ENCODE results near the gene LEMD3. TPM values are rescaled to one million over a fixed set of nuclear protein-coding genes. Genes with fewer than 3 reads are reported as not detected.

Gene LEMD3
- total RNA-seq, 1 experiment from 2014 or later = 16.3 TPM

DNA sequence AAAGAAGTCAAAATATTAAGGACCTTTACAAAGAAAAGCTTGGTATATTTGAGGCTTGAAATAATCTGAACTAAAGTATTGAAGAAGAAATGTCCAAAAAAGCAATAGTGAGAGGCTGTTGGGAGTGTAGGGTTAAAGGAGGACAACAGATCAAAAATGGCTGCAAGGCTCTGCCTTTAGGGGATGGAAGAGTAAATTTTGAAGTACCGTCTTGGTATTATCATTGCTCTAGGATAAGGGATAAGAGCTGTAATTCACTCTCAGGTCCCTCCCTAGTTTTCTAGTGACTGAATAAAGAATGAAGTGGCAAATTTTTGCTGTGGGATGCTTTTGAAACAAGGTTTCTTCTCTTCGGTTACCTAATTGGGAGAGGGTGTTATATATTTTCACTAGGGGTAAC lies 38.7 kb downstream of the LEMD3 start:
- DNase-seq (ENCODE audit: low read depth) = no peak

DNA sequence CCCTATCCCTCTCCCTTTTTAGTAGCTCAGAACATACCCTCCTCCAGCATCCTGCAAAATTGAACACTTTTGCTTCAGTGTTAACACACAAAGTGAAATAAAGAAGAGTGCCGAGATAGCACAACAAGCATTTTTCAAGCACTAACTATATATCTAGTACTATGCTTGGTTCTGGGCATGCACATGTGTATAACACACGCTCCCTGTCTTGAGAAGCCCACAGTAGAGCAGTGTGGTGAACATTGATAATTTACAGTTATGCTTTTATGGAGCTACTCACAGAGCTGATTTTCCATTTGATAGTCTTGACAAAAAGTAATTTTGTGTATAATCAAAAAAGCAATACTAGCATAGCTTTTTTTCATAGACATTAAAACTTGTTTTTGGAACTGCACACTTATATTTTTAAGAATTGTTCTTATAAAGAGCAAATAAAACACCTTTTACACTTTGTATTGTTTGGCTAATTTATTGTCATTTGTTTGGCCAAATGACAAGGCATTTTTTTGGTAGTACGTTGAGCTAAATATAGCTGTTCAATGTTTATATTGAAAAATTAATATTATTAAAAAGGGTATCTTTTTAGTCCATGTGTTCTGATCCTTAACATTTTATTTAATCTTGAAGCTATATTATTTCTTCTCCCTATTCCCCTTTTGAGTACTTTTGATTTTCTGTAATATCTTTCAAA lies 39.7 kb downstream of the LEMD3 start:
- DNase-seq (ENCODE audit: low read depth) = no peak

DNA sequence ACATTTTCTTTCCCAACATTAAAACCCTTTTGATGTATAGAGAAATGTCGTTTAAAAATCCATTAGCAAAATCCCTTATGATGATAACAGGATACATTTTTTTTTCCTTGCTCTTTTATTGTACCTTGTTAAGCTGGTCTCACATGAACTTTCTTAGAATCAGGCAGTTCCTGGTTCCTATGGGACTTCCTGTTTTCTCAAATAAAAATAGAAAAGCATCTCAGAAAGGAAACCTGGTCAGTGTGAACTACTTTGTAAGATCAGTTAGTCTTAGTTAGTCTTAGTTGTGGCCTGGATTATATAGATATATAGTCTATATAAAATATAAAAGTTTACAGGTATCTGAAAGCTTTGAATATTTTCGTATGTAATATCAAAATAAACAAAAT lies 40.3 kb downstream of the LEMD3 start:
- DNase-seq (ENCODE audit: low read depth) = no peak

DNA sequence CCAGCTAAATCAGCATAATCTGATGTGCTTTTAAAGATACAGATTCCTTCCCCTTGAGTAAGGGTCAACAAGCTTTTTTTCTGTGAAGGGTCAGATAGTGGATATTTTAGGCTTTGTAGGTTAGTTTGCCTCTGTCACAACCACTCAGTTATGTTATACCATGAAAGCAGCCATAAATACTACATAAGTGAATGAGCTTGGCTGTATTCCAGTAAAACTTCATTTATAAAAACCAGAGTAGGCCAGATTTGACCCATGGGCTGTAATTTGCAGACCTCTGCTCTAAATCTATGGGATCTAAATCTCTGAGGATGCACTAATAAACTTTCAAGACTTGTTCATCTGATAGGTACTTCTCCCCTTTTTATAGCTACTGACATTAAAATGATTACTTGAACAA lies 47.7 kb downstream of the LEMD3 start:
- no peak for DNase-seq (ENCODE audit: low read depth)

- DNase-seq (ENCODE audit: low read depth) = no peak
These were observed 51.4 kb downstream of the LEMD3 start for GRCh38 chr12:65220761-65221160.

DNA sequence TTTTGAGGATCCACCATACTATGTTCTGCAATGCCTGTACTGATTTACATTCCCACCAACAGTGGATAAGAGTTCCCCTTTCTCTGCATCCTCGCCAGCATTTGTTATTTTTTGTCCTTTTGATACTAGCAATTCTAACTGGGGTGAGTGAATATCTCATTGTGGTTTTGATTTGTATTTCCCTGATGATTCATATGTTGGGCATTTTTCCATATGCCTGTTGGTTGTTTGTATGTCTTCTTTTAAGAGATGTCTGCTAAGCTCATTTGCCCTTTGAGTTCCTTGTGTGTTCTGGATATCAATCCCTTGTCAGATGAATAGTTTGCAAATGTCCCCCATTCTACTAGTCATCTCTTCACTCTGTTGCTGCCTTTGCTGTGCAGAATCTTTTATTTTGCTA lies 60.1 kb downstream of the LEMD3 start:
- peak; percentile 87 for DNase-seq (ENCODE audit: low read depth)

DNA sequence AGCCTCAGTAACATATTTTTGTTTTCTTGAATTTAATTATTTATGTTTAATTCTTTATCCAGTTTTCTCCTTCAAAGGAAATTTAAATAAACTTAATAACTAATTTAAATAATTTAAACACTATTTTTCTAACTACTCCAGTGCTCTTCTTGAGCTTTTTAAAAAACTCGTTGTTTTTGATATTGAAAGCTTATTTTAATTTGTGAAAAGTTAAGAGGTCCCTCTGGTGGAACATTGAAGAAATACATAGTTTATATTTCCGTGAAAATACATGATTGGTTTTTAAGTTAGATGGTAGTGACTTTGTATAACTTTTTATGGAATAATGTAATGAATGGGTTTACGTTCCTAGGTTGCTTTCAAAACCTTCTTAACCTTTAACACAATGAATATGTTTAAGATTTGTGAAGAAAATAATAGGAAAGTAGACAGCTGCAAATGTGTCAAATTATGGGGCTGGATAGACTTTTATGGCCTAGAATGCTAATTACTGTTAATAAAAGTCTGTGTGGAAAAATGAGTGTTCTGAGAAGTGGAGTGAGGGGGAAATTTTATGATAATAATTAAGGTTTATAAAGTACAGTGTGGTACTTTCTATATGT lies 63.2 kb downstream of the LEMD3 start:
- DNase-seq (ENCODE audit: low read depth) = peak; percentile 22

DNA sequence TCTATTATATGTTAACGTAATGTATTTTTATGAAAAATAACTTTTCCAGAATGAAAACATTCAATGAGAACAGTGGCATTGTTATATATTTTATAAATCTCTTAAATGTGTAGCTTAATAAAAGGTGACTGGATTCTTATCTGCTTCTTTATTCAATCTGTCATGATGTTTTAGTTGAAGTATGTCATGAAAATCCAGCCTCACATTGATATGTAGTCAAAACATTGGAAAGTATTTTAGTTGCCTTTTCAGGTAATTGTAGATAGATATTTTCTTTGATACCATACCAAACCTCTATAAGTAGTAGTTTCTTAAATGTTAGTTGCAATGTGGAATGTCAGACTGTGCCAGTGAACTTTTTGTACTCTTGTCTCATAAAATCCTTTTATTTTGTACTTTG lies 67.8 kb downstream of the LEMD3 start:
- DNase-seq (ENCODE audit: low read depth) = no peak

GRCh38 chr12:65238609-65239008 lies 69.2 kb downstream of the LEMD3 start:
- no peak for DNase-seq (ENCODE audit: low read depth)

DNA sequence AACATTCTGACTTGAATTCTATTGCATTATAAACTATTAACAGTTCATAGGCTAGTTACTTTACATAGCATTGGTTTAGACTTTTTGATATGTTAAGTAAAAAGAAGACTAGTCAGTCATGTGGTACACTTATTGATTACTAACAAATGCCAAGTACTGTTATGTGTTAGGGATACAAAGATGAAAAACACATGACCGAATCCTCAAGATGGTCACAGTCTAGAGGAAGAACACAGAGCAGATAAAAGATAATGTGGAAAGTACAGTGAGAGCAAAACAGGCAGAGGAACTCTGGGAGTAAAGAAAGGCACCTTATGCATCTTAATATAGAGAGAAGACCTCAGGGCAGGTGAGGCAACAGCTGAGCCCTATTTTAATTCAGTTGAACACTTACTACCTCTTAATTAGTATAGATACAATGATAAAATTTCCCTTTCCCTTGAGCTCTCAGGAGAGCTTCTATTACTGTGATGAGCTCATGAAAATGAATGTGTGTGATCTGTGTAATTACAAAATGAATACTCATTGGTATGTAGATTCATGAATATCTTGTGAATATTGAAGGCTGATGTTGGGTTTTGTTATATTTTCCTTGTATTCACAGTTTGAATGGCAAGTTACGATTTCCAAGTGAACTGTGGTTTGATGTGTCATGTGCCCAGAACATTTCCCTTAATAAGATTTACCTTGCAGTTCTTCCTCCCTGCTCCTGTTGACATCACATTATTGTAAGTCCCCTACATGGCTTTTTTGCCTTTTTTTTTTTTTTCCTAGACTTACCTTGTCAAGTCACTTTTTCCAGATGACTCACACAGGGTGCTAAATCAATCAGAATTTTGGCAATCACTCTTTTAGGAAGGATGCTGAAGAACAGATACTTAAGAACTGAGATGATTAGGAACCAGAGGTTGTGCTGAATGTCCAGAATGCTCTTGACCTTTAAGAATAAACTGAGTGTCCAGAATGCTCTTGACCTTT lies 79.6 kb downstream of the LEMD3 start:
- DNase-seq (ENCODE audit: low read depth) = no peak

DNA sequence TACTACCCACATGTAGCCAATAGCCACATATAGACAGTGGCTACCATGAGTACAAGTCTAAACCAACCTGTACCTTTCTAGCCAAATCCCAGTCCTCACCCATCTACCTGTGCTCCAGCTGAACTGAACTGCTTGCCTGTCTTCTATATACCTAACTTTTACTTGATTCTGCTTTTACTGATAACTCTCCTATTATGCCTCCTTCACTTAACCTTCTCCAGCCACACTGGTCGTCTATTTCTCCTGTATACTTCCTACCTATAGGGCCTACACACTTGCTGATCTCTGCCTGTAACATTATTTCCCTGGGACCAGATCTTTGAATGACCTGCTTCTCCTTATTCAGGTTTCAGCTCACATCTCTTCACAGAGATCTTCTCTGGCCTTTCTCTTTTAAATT lies 83.1 kb downstream of the LEMD3 start:
- no peak for DNase-seq (ENCODE audit: low read depth)

- DNase-seq (ENCODE audit: low read depth) = no peak
These were observed 88.6 kb downstream of the LEMD3 start for GRCh38 chr12:65257986-65258385.

GRCh38 chr12:65259501-65259900 lies 90.1 kb downstream of the LEMD3 start:
- DNase-seq (ENCODE audit: low read depth) = no peak

- DNase-seq (ENCODE audit: low read depth) = no peak
These were observed 94.4 kb downstream of the LEMD3 start for GRCh38 chr12:65263777-65264176.

- DNase-seq (ENCODE audit: low read depth) = no peak
These were observed 97.0 kb downstream of the LEMD3 start for GRCh38 chr12:65266408-65266807.

- DNase-seq (ENCODE audit: low read depth) = no peak
These were observed 100.2 kb downstream of the LEMD3 start for GRCh38 chr12:65269603-65270002.

GRCh38 chr12:65274602-65275272 lies 105.4 kb downstream of the LEMD3 start:
- DNase-seq (ENCODE audit: low read depth) = no peak

GRCh38 chr12:65275627-65276026 lies 106.2 kb downstream of the LEMD3 start:
- DNase-seq (ENCODE audit: low read depth) = no peak

DNA sequence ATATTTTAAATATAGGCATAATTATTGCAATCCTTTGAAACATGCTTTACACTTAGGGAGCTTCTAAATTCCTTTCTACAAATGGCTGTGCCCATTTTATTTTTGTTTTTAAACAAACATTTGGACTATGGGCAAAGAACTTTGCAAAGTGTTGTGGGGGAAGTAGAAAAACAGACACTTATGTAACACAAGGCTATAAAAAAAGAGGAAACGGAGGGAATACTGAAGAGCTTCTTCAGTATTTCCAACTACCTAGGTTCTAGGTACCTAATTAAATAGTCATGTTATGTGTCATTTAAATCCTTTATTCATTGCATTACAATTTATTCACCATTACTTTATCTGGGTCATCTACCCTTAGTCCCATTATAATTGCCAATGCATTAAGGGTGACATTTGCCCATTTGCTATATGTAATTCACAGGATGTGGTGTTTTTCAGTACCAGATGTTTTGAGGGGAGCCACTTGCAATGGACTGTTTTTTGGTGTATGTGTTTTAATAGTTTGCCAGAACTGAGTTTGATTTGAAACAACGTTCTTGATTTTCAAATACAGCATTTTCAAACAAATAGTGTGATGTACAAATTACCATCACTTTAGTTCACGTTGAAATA lies 107.6 kb downstream of the LEMD3 start:
- DNase-seq (ENCODE audit: low read depth) = no peak

DNA sequence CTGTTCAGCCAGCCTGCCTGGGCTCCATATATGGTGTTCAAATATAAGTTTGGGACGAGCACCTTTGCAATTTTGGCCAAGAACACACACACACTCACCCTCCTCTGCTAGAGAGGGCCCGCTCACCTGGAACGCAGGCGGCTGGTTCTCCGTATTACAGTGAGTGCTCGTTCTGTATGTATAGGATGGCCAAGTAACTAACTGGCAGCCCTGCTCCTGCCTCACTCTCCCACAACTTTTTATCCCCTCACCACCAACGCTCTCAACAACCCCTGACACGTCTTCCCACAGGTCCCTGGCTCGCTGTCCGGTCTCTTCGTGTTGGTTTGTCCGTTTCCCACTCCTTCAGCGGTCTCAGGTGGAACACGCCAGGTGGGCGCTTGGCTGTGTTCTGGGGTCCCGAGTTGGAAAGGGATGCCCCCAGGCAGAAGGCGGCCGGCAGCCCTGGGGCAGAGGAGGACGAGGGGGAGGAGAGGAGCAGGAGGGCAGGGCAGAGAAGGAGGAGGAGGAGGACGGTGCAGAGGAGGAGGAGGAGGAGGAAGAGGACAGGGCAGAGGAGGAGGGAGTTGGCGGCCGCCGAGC lies 108.7 kb downstream of the LEMD3 start:
- DNase-seq (ENCODE audit: low read depth) = no peak
